AG08395 (cell line): ENCODE measurements around the gene IL18RAP.

Source experiments
- DNase-seq: peaks from one replicate; pipeline ENCODE4 v3.0.0; 2012; ENCODE audit warnings: mixed read lengths, low spot score

The IL18RAP gene

GRCh38 chr2:102498414-102498813 lies 75.5 kb downstream of the IL18RAP start:
- DNase-seq = no peak

- DNase-seq = no peak
These were observed 76.6 kb downstream of the IL18RAP start for GRCh38 chr2:102499558-102499957.
